ENCODE results near the gene JKAMP.
A peak's percentile ranks its signal among the peaks of the same experiment; 100 is the strongest.

Gene JKAMP

DNA sequence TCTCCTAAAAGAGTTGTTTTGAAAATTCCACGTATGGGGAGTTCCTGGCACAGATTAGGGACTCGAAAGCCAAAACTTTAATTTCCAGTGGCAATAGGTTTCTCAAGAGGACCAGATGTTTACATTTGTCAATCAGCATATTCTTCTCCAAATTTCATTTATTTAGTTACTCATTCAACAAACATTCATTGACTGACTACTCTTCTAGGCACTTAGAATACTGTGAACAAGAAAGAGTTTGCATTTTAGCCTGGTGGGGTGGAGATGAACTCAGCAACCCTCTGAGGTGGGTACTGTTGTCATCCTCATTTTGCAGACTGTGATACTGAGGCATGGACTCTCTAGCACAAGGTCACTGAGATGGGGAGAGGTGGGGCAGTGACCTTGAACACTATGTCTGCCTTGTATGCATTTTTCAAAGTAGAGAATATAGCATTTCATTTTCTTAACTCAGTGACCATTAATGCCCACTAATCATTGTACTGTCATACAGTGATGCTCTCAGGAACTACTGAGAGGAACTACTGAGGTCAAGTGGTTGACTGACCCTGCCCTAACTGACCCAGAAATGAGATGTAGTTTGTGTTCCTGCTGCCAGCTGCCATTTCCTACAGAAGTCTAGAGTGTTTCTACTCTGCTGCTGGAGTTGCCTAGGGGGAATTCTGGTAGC is 2.3 kb upstream of the JKAMP start:
- no peak for DNase-seq

DNA sequence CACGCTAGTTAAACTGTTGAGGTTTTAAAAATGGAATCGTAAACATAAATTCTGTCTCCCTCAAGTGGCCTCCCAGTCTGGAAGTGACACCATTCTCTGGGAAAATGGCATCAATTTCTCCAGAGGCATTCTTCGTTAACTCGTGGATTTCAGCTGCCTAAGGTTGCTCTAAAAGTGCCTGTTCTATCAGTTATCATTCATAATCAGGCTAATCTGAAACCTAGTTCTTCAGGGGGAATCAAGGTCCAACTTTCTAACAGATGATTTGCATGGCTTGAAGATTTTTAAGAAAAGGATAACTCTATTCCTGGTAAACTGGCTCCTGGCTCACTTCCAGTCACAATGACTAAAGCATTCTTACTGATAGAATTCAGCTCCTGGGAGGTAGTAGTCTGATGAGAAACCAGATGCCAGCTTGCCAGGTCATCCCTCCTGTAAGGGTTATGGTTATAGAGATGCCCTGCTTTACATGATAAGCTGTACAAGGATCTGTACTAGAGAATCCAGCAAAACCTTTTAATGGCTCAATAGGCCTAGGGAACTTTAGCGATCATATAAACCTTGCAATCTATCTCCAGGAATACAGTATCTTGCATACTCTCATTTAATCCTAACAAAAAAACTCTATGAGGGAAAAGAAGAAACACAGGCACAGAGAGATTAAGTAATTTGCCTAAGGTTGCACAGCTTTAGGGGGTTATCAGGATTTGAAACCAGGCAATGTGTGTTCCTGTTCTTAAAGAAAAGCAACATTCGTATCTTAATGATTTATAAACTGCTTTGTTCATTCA is 1.6 kb upstream of the JKAMP start:
- no peak for DNase-seq

DNA sequence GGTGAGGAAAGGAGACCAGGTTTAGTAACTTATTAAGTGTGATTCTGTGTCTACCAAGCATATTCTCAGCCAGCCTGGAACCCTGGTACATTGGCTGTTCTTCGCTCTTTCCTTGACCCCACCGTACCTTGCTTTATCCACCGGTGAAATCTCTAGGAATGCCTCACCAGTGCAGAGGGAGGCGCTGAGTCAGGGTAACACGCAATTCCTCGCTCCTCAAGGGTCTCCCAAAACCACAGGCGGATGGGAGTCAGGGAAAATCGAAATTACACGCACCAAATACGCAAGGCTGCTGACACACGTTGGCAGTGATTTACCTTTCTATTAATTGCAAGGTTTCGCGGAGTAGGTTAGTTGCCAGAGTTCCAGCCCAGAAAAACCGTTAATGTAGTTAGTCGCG is 954 bp upstream of the JKAMP start:
- DNase-seq: no peak

DNA sequence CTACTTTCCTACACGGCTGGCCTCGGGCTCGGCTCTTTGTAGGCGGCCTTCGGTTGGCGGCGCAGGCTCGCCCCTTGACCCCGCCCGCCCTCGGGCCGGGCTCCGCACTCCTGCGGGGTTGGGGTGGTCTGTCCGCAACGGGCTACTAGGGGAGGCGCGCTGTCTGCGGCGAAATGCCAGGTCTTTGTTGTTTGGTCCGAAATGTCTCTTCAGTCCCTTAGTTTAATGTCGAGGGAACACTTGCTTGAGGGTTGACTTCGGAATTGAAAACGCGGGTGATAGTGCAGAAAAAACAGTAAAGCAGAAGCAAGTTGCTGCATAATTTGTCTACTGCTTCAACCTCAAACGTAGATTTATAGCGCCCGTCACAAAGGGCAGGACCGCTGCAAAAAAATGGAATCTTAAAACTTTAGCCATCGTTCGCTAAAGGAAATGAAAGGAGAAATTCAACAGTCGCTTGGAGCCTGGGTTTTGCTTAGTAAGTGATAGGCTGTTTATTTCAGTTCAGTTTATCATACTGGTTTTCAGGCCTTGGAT is 390 bp downstream of the JKAMP start:
- DNase-seq: peak; percentile 78

DNA sequence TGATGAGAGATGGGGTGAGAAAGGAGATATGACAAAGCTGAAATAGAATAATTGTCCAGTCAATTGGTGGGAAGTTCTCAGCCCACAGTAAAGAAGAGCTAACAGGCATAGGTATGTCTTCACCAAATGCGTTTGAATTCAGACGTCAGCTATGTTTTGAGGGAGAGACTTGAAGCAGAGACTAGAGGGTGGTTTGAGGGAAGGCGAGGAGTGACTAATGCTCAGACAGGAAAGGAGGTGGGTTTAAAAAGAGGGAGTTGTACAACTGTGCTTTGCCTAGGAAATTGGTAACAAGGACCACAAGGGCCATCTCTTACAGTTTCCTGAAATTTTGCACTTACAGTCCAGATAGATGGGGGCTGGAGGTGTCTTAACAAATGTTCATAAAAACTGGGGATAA is 6.4 kb downstream of the JKAMP start:
- DNase-seq: no peak

DNA sequence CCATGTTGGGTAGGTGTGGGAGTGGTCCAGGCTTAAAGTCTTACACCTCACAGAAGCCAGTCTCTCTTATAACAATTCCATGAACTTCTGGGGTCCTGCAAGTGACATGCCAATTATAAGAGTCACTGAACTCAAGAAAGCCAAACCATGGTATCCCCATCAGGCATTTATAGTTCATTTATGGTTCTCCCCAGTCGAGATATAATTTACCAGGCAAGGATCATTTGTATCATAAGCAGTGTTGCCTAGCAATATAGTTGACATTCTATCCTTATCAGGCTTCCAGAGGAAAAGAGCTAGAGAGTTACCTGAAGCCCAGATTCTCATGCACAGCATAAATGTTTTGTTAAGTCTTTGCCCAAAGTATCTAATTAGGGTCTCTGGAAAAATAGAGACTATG is 8.1 kb downstream of the JKAMP start:
- no peak for DNase-seq

DNA sequence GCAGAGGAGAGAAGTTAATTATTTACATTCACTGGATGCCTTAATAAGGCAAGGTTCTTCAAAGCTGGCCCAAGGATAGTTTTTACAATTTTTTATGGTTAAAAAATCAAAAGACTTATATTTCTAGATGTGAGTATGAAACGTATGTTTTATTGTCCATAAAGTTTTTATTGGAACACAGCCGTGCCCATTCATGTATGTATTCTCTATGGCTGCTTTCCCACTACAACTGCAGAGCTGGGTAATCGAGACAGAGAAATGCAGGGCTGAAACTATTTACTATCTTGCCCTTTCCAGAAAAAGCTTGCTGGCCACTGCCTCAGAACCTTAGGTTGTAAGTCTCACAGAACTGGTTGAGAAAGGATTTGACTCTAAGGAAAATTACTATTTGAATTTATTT is 16.4 kb downstream of the JKAMP start:
- no peak for DNase-seq

DNA sequence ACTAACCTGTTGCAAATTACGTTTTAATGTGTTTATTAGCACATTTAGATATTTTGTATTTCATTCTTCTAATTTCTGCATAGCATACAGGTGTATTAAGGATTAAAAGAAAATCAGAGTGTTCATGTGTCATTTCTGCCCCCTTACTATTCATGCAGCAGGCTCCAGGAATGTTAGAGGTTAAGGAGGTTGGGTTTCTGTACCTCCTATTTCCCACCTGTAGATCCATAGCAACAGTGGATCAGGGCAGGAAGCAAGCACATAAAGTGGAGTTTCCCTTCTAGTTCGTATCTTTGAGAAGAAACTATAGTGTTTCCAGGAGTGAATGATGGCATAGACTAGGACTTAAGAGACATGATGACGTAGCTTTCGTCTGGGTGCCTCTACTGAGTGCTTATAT is 18.9 kb downstream of the JKAMP start:
- no peak for DNase-seq

DNA sequence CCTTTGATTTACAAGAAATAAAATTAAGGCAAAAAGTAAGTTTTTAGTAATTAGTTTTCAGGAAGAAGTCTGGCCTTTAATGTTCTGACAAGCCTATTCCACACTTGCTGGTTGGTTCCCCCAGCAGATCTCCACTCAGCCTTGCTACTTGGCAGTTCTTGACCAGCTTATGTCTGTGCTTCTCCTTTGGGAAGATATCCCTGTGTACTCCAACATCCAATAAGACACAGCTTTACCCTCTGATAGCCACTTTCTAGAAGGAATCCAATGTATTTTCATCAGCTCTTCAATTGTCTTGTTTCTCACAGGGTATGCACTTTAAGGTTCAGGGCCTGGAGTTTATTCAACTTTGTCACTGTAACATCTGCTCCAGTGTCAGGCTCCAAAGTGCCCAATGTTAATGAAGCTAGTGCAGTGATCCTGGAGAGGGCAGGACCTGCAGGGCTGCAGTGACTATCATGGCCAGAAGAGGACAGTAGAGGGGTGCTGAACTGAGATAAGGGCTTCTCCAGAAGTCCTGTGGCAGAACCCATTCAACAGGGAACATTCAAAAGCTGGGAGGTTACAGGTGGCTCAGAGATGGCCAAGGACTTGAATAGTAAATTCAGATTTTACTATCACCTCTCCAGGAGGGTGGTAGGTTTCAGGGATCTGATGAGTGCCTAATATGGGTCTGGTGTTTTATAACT is 22.9 kb downstream of the JKAMP start:
- DNase-seq: peak; percentile 87

DNA sequence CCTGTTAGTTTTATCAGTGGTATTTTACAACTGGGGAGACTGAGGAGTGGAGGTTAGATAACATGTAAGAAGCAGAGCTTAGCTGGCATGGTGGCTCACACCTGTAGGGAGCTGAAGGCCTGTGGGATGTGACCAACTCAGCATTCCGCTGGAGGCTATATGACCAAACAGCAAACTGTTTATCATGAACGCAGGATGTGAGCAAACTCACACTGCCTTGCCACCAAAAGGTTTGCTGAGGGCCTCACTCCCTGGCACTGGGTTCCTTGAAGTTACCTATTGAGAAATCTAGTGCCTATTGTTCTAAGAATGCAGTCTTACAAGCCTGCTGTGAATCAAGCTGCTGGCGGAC is 23.4 kb downstream of the JKAMP start:
- DNase-seq: no peak

DNA sequence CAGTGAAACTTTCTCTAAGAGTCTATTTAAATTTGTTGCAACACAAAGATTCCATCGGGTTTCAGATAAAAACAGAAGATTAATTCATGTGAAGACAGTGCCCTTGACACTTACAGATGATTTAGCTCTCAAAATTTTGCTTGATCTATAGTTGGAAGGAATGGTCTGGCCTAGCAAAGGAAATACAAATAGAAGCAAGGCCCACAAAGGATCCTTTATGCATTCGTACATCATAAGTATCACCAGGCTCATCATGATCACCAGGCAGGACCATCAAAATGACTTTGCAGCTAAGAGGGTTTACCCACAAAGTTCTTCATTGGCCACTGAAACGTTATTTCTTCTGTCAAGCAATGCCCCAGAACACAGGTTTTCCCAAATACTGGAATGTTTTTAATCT is 24.8 kb downstream of the JKAMP start:
- DNase-seq: no peak

DNA sequence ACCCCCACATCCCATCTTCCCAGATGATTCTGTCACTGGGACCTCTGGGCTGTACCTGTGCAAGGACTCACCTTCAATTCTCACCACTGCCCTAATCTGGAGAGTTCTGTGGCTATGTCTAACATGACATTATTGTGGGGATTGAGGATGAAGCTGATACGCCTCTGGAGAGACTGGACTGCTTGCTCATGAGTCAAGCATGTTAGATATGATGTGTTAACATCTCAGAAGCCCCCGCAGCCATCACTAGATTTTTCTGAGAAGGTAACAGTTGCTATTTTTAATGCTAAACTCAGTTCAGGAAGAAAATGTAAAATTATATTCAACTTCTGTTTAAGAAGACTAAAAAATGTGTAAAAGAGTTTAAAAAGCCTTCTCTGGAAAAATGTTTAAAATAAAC is 25.7 kb downstream of the JKAMP start:
- DNase-seq: no peak

DNA sequence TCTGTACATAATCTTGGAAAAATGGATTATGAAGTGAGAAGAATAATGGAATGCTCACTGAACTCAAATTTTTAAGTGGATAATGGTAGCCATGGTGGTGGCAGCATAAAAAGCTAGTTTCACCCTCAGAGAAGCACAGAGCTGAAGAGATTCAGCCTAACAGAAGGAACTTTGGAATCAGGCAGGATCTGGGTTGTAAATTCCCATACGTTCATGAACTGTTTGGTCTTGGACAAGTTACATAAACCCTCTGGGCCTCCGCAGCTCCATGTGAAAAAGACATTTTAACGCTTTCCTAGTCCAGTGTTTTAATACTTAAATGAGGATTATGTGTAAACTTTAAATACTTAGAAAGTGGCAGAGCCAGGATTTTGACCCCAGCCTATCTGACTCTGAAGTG is 26.6 kb downstream of the JKAMP start:
- DNase-seq: no peak

DNA sequence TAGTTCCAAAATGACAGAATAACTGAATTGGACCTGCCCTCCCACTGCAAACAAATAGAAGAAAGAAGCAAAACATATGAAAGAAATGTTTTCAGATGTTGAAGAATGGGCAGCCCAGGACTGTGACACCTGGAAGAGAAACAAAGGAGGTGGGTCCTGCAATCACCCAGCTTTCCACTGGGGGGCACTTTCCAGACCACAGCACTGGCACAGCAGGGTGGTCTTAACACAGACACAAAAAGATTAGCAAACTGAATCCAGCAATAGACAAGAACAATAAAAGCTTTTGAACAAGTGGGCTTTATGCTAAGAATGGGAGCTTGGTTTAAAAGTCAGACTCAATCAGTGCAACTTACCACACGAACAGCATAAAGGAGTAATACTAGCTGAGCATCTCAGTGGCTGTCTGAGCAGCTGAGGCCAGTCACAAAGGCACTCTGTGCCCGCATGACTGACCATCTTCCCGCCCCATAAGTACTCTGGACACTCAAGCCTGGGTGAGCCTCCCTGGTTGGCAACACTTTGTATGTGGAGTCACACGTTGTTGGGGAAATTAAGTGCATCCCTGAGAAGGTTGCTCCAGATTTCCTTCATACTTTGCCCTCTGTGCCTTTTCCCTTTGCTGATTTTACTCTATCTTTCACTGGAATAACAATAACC is 27.7 kb downstream of the JKAMP start:
- peak; percentile 17 for DNase-seq

DNA sequence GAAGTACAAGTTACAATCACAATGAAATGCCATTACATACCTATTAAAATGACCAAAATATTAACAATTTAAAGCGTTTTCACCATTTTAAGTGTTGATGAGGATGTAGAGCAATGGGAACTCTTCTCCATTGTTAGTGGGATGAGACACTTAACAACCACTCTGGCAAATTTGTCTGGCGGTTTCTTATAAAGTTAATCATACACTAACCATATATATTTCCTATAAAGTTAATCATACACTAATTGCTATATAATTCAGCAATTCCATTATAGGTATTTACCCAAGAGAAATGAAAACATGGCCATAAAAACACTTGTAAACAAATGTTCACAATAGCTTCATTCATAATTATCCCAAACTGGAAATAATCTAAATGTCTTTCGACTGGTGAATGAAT is 35.9 kb downstream of the JKAMP start:
- no peak for DNase-seq

DNA sequence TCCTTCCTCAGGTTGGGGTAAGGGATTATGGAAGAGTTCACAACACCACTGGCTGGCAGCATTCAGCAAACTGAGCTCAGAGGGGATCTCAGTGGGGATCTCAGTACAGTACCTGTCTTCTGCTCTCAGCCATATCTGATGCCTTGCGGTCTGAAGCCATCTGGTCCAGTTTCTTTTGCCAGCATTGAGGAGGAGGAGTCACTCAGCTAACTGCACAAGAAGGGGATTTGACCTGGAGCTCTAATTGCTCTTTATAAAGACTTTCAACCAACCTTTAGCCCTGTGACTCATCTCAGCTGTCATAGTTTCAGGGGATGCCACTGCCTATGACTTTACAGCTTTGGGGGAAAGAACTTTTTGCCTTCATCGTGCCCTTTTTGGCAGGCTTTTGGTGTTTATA is 44.9 kb downstream of the JKAMP start:
- peak; percentile 59 for DNase-seq

DNA sequence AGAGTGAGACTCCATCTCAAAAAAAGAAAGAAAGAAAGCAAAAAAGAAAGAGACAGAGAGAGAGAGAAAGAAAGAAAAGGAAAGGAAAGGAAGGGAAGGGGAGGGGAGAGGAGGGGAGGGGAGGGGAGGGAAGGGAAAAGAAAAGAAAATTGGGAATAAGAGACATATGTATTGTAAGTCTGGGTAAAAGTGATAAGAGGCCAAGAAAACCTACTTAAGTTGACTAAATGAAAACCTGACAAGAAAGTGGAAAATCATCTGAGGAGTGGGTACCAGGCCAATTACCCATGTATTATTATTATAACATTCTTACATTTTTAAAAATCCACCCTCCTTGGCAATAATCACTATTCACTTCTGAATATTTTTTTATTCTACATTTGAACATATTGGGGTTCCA is 46.0 kb downstream of the JKAMP start:
- no peak for DNase-seq

DNA sequence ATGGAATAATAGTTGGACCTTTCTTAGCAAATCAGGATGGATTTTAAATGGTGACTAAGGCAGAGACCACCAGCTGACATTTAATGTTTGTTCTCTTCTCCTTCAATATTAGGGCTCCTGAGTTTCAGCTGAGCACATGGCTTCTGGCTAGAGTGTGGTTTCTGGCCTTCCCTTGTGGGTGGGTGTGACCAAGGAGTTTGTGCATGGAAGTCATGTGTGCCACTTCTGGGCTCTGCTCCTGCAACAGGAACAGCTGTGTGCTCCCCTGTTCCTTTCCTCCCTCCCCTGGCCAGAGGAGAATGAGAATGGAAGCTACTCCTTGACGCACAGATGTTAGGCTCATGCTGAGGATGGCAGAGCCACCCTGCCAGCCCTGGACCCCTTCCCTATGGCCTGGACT is 48.1 kb downstream of the JKAMP start:
- DNase-seq: no peak

DNA sequence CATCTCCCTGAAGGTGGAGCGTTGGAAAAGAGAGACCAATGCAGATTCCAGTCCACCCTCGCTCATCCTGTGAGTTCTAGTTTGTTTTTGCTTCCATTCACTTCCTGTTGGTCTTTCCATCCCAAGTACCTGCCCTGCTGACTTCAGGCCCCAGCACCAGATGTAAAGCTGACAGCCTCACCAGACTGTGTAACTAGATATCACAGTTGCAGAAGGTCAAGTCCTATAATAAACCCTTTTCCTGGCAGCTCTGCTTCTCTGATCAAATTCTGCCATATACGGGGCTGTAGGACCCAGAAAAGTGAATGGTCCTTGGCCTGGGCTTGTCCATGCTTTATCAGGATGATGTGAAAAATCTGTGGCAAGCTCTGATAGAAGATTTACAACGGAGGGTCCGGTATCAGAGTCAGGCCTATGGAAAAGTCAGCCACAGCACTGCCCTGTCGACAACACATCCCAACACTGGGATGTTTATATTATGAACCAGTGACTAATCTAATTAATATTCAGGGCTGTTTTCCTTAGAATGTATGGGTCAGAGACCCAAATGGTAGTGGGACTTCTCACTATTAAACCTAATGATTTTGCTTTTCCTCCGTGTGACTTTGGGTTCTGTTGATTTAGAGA is 50.2 kb downstream of the JKAMP start:
- DNase-seq: no peak

DNA sequence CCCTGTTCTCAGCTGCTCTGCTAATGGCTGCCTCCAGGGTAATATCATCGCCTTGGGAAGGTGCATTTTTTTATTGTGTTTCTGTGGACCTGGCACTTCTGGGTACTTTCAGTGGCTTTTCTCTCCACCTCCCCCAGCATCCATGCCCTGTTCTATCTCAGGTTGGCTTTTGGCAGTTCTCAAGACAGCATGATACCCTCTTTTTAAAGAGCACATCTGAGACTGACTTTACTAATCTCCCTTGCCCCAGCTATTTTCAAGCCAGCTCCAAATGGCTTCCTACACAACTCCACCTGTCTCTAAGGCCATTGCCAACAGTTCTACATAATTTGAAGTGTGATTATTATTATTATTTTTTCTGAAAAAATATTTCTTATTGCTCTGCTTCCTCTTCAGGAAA is 53.2 kb downstream of the JKAMP start:
- no peak for DNase-seq

DNA sequence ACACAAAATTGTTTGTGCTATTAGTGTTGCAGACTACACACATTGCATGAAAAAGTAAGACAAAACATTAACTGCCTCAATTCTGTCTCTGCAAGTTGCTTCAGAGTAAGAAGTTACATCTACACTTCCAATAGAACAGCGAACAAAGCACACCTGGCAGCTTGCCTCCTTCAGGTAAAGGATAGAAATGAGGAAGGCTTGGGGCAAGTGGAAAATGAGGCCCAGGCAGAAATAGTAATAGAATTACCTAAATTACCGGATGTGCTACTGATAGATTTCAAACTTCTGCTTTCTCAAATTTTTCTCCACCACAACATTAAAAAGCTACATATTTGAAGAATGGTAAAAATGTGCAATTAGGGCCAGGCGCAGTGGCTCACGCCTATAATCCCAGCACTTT is 54.6 kb downstream of the JKAMP start:
- no peak for DNase-seq

DNA sequence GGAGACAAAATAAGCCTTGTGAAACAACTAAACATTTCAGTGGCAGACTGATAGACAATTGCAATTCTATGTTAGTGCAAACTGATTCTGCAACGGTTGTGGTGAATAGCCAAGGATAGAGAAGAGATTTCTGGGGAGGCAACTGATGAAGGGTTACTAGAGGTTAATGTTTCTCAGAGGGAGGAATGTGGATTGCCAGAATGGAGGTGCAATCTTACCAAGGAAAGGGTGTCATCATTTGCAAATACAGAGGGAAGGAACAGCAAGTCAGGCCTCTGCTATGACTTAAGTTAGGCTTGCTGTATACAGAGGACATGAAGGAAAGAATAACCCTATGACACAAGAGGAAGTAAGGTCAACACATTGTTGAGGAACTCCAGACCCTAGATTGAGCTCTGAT is 56.5 kb downstream of the JKAMP start:
- DNase-seq: no peak

DNA sequence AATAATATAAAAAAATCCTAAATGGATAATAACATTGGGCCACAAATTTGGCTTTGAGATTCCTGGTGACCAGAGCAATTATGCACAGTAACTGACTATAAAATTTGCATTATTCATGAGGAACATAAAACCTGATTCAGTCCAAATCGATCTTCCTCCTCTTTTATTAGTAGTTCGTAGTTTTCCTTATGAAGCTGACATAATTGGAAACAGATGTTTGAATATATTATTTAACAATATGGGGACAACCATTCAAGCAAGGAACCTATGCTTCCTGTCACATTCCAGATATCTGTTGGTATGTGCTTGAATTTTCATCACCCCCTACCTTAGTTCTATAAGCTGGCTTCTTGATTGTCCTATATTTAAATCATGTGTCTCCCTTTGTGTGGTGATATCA is 57.4 kb downstream of the JKAMP start:
- DNase-seq: no peak

Data from NCI-H1694 treated with DMSO at 0.1 percent for 48 hours (cell line).